ENCODE data around the gene NCKAP5. TPM values are rescaled to one million over a fixed set of nuclear protein-coding genes. Genes with fewer than 3 reads are reported as not detected.

Gene NCKAP5
- total and polyA plus RNA-seq, 10 donors: 0.39 to 6.0 (median 3.3) TPM

- Histone ChIP-seq H3K4me1 (no peaks in the 10 kb centered on the region), H3K27me3 (replicated peaks in 1 of 7) (no peaks in the 10 kb centered on the region), H3K9me3 (no peaks in the 10 kb centered on the region), H3K4me3 (no peak overlapping the region), H3K27ac (no peak overlapping the region), H3K36me3 (no peaks in the 10 kb centered on the region)
- 77 to 84% (median 81%) methylated on average over 2 of the region's 2 CpGs for WGBS, 5 donors
- intact Hi-C loops (cut with DNase I; ENCODE audit: low total_unique reads): no loop called here
- no peak for DNase-seq
- TF ChIP-seq POLR2A (IDR thresholded peaks at IDR 0.05) (no peak), POLR2AphosphoS5 (IDR thresholded peaks at IDR 0.05) (no peak), CTCF (IDR thresholded peaks at IDR 0.05 in 8 of 11, conservative IDR thresholded peaks at IDR 0.05 in 3 of 11) (no peak)
These were observed 773.0 kb downstream of the NCKAP5 start for GRCh38 chr2:132795220-132795619.

DNA sequence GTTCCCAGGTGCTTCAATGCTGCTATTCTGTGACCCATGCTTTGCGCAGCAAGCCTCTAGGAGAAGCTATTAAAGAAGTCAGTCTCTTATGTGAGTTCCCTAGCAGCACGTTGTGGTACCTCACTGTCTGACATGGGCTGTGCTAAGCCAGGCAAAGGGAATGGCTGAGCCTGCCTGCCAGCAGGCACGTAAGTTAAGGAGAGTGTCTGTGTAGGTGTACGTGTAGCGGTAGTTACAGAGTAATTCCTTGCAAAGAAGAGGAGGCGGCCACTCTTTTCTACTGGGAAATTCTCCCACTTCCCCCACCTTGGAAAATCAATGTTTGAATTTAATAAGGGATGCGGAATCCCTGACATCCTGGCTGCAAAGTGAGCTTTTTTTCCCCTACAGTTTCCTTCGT, 774.7 kb downstream of the NCKAP5 start:
- Histone ChIP-seq H3K9me3 (no peaks in the 10 kb centered on the region), H3K27me3 (replicated peaks in 1 of 7) (no peaks in the 10 kb centered on the region), H3K4me1 (no peaks in the 10 kb centered on the region), H3K27ac (no peak overlapping the region), H3K4me3 (no peak overlapping the region), H3K36me3 (no peaks in the 10 kb centered on the region)
- intact Hi-C loops (cut with DNase I; ENCODE audit: low total_unique reads): no loop called here
- TF ChIP-seq POLR2A (IDR thresholded peaks at IDR 0.05) (no peak), POLR2AphosphoS5 (IDR thresholded peaks at IDR 0.05) (no peak), CTCF (IDR thresholded peaks at IDR 0.05 in 8 of 11, conservative IDR thresholded peaks at IDR 0.05 in 3 of 11) (no peak)
- DNase-seq: no peak
- WGBS, 5 donors: 81 to 91% (median 88%) methylated on average over 8 of the region's 8 CpGs

DNA sequence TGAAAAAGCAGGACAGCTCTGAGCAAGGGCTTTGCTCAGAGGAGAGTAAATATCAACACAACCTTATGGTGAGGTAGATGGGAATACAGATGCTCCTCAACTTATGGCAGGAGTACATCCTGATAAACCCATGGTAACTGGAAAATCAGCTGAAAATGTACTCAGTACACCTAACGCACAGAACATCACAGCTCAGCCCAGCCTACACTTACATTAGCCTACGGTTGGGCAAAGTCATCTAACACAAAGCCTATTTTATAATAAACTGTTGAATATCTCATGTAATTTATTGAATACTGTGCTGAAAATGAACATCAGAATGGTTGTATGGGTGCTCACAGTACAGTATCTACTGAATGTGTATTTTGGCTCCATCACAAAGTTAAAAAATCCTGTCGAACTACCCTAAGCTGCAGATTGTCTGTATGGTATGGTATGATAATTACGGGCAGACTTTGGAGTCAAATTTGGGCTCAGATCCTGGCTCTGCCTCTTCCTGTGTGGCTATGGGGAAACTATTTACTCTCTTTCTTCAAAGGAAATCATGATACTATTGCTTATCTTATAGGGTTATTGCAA, 778.0 kb downstream of the NCKAP5 start:
- Histone ChIP-seq H3K27ac (no peak overlapping the region), H3K27me3 (replicated peaks in 1 of 7) (no peaks in the 10 kb centered on the region), H3K4me1 (no peaks in the 10 kb centered on the region), H3K9me3 (no peaks in the 10 kb centered on the region), H3K36me3 (no peaks in the 10 kb centered on the region), H3K4me3 (no peak overlapping the region)
- intact Hi-C loops (cut with DNase I; ENCODE audit: low total_unique reads): no loop called here
- DNase-seq: no peak
- 79 to 88% (median 85%) methylated on average over 4 of the region's 4 CpGs for WGBS, 5 donors
- TF ChIP-seq CTCF (IDR thresholded peaks at IDR 0.05 in 8 of 11, conservative IDR thresholded peaks at IDR 0.05 in 3 of 11) (no peak), POLR2AphosphoS5 (IDR thresholded peaks at IDR 0.05) (no peak), POLR2A (IDR thresholded peaks at IDR 0.05) (no peak)

DNA sequence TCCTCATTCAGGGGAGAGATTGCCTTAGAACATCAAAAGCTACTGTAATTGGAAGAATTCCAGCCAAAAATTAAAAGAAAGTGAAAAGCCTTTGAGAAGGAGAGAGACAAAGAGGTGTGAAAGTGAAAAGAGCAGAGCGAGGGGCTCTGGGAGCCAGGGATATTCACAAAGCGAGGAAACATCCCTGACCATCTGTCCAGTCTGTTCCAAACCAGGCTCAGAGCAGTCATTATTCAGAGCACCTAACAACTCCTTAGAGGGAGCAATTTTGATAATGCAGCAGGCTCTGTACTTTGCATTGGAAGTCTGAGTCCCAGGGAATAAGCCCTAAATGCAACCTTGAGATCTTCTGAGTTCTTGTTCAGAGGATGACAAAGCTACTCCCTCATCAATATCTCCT, 779.2 kb downstream of the NCKAP5 start:
- intact Hi-C loops (cut with DNase I; ENCODE audit: low total_unique reads): no loop called here
- Histone ChIP-seq H3K36me3 (no peaks in the 10 kb centered on the region), H3K9me3 (no peaks in the 10 kb centered on the region), H3K27me3 (replicated peaks in 1 of 7) (no peaks in the 10 kb centered on the region), H3K4me3 (no peak overlapping the region), H3K27ac (no peak overlapping the region), H3K4me1 (no peaks in the 10 kb centered on the region)
- no peak for DNase-seq
- TF ChIP-seq POLR2AphosphoS5 (IDR thresholded peaks at IDR 0.05) (no peak), CTCF (IDR thresholded peaks at IDR 0.05 in 8 of 11, conservative IDR thresholded peaks at IDR 0.05 in 3 of 11) (no peak), POLR2A (IDR thresholded peaks at IDR 0.05) (no peak)
- 71 to 91% (median 80%) methylated on average over 2 of the region's 2 CpGs for WGBS, 5 donors

Data from spleen (tissue), 11 donors.